GM12891 (cell line): ENCODE data around the gene ATXN10.

Source experiments
- PAX5 ChIP-seq: IDR thresholded peaks from 2 replicates; pipeline ENCODE4 v1.6.1; 2011; ENCODE audit warnings: low read length, moderate library complexity, mild to moderate bottlenecking; ENCODE audit not compliant: insufficient read depth, severe bottlenecking
- POLR2A ChIP-seq: IDR thresholded peaks from 2 replicates; pipeline ENCODE4 v1.6.1; 2011; ENCODE audit warnings: low read depth, low read length, control low read depth
- POLR2AphosphoS5 ChIP-seq: IDR thresholded peaks from 2 replicates; pipeline ENCODE4 v1.6.1; 2011; ENCODE audit warnings: low read depth, low read length, control low read depth
- SPI1 ChIP-seq: IDR thresholded peaks from 2 replicates; pipeline ENCODE4 v1.6.1; 2011; ENCODE audit warnings: low read depth, low read length, control low read depth
- TAF1 ChIP-seq: IDR thresholded peaks from 2 replicates; pipeline ENCODE4 v1.6.1; 2011; ENCODE audit warnings: low read depth, low read length, control low read depth

GRCh38 chr22:45805413-45805812 lies 133.8 kb downstream of the ATXN10 start:
- TF ChIP-seq TAF1: no peak
- no peak for TF ChIP-seq POLR2A
- TF ChIP-seq SPI1: no peak
- TF ChIP-seq POLR2AphosphoS5: no peak
- TF ChIP-seq PAX5: no peak
